ENCODE data around the gene ADIG.
"Not testable (repeated sequence)": the region's sequence is repeated elsewhere in the genome, so short reads cannot be mapped to it uniquely, and the experiment has no call there.

DNA sequence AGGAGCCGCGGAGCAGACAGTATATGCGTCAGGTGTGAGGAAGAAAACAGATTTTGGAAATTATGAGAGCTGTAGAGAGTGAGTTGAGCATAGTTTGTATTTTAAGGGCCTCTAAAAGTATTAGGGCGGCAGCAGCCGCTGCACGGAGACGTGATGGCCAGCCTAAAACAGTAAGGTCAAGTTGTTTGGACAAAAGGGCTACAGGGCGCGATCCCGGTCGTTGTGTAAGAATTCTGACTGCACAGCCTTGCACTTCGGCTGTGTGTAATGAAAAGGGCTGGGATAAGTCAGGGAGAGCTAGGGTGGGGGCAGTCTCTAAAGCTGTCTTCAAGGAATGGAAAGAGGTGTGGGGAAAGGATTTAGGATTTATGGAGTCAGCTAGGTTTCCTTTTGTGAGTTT lies 13.3 kb downstream of the ADIG start:
- TF ChIP-seq, protein P1, sequence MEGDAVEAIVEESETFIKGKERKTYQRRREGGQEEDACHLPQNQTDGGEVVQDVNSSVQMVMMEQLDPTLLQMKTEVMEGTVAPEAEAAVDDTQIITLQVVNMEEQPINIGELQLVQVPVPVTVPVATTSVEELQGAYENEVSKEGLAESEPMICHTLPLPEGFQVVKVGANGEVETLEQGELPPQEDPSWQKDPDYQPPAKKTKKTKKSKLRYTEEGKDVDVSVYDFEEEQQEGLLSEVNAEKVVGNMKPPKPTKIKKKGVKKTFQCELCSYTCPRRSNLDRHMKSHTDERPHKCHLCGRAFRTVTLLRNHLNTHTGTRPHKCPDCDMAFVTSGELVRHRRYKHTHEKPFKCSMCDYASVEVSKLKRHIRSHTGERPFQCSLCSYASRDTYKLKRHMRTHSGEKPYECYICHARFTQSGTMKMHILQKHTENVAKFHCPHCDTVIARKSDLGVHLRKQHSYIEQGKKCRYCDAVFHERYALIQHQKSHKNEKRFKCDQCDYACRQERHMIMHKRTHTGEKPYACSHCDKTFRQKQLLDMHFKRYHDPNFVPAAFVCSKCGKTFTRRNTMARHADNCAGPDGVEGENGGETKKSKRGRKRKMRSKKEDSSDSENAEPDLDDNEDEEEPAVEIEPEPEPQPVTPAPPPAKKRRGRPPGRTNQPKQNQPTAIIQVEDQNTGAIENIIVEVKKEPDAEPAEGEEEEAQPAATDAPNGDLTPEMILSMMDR (conservative IDR thresholded peaks at IDR 0.05 in 1 of 2, IDR thresholded peaks at IDR 0.05 in 1 of 2; ENCODE audit: extremely low read depth in 1 of 2, insufficient read depth in 1 of 2, low read depth in 1 of 2, low read length in 2 of 2), result not testable (repeated sequence)
- not testable (repeated sequence) for TF ChIP-seq EZH2 (IDR thresholded peaks at IDR 0.05; ENCODE audit: borderline replicate concordance, low read length)

Measured in mammary epithelial cell (primary cell).